ENCODE results near the gene EGFLAM.

The EGFLAM gene

GRCh38 chr5:38448568-38449350 is 190.4 kb downstream of the EGFLAM start:
- Histone ChIP-seq H3K27me3 (ENCODE audit: insufficient read depth, low read depth, severe bottlenecking) (no peaks in the 10 kb centered on the region), H3K27ac (no peak overlapping the region), H3K9me3 (ENCODE audit: severe bottlenecking) (no peaks in the 10 kb centered on the region), H3K4me3 (ENCODE audit: low read depth, low read length) (no peak overlapping the region), H3K36me3 (peaks cover 39% of the 10 kb centered on the region)
- no peak for TF ChIP-seq CTCF (IDR thresholded peaks at IDR 0.05; ENCODE audit: low read depth, low read length)
- DNase-seq, result no peak

GRCh38 chr5:38450627-38451026 is 192.3 kb downstream of the EGFLAM start:
- Histone ChIP-seq H3K36me3 (peaks cover 51% of the 10 kb centered on the region), H3K9me3 (ENCODE audit: severe bottlenecking) (no peaks in the 10 kb centered on the region), H3K27ac (no peak overlapping the region), H3K4me3 (ENCODE audit: low read depth, low read length) (no peak overlapping the region), H3K27me3 (ENCODE audit: insufficient read depth, low read depth, severe bottlenecking) (no peaks in the 10 kb centered on the region)
- DNase-seq, result no peak
- TF ChIP-seq CTCF (IDR thresholded peaks at IDR 0.05; ENCODE audit: low read depth, low read length), result no peak

DNA sequence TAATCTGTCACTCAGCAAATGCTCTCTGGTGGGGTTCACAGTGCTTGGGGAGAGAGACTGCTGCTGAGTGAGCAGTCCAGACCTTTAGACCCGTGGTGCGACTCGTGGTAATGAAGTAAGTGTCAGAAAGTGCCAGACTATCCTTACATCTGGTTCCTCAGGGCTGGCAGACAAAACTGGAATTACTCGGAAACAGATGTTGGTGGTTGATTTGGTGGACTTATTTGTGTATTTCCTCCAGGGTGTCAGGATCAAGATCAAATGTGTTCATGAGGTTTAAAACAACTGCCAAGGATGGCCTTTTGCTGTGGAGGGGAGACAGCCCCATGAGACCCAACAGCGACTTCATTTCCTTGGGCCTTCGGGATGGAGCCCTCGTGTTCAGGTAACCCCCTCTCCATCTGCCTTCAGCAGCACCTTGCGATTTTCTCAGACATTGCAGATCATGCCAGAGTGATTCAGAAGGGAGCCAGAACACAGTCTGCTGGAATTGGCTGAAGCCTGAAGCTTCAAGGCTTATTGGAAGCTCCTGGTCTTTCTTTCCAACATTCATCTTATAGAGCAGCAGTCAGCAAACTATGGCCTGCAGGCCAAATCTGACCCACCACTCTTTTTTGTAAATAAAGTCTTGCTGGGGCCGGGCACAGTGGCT is 192.8 kb downstream of the EGFLAM start:
- Histone ChIP-seq H3K27me3 (ENCODE audit: insufficient read depth, low read depth, severe bottlenecking) (no peaks in the 10 kb centered on the region), H3K36me3 (peaks cover 57% of the 10 kb centered on the region), H3K4me3 (ENCODE audit: low read depth, low read length) (no peak overlapping the region), H3K27ac (no peak overlapping the region), H3K9me3 (ENCODE audit: severe bottlenecking) (no peaks in the 10 kb centered on the region)
- no peak for TF ChIP-seq CTCF (IDR thresholded peaks at IDR 0.05; ENCODE audit: low read depth, low read length)
- DNase-seq, result no peak

- no peak overlapping the region for H3K27ac ChIP-seq
- TF ChIP-seq CTCF (IDR thresholded peaks at IDR 0.05; ENCODE audit: low read depth, low read length), result no peak
- H3K36me3 ChIP-seq, result peaks cover 67% of the 10 kb centered on the region
- no peaks in the 10 kb centered on the region for H3K9me3 ChIP-seq (ENCODE audit: severe bottlenecking)
- H3K4me3 ChIP-seq (ENCODE audit: low read depth, low read length), result no peak overlapping the region
- H3K27me3 ChIP-seq (ENCODE audit: insufficient read depth, low read depth, severe bottlenecking), result no peaks in the 10 kb centered on the region
- no peak for DNase-seq
Observed at GRCh38 chr5:38452201-38452600, 193.8 kb downstream of the EGFLAM start.

DNA sequence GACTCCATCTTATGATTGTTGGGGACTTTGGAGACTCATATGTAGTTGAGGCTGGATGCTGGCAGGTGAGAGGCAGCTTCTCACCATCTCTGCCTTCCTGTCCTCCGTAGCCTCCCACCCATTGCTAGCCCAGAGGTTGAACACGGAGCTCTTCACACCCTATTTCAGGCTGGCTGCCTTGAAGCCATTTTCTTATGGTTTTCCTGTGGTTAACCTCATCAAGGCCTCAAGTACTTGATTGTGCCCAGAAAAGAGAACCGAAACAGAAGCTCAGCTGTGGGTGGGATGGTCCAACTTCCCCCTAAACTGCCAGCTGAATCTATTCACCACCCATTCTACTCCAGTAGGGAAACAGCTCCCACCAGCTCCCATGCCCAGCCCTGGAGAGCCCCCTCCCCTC is 195.1 kb downstream of the EGFLAM start:
- Histone ChIP-seq H3K36me3 (peaks cover 79% of the 10 kb centered on the region), H3K27me3 (ENCODE audit: insufficient read depth, low read depth, severe bottlenecking) (no peaks in the 10 kb centered on the region), H3K4me3 (ENCODE audit: low read depth, low read length) (no peak overlapping the region), H3K27ac (no peak overlapping the region), H3K9me3 (ENCODE audit: severe bottlenecking) (no peaks in the 10 kb centered on the region)
- DNase-seq, result no peak
- no peak for TF ChIP-seq CTCF (IDR thresholded peaks at IDR 0.05; ENCODE audit: low read depth, low read length)
